Naive thymus-derived CD4-positive, alpha-beta T cell (primary cell): ENCODE measurements around the gene B9D2. TPM values are rescaled to one million over a fixed set of nuclear protein-coding genes. Genes with fewer than 3 reads are reported as not detected.
"Not testable (repeated sequence)": the region's sequence is repeated elsewhere in the genome, so short reads cannot be mapped to it uniquely, and the experiment has no call there.

ENCODE experiments used
- ATAC-seq: fragments of 150-1000 bp; cut with Tn5 transposase; 2 replicates; pipeline ENCODE4 v1.10.0; 2021; ENCODE audit warnings: mild to moderate bottlenecking, moderate library complexity
- CTCF ChIA-PET: fragments of 350-600 bp; sonication (Branson Sonifier 250); formaldehyde crosslinking; loops from one replicate; lab custom pipeline; 2021; ENCODE audit warnings: antibody characterized with exemption; lab: Charles Lee
- POLR2A ChIA-PET: fragments of 350-600 bp; sonication (Branson Sonifier 250); formaldehyde crosslinking; loops from one replicate; lab custom pipeline; 2021; ENCODE audit warnings: antibody characterized with exemption, inconsistent platforms; lab: Charles Lee
- DNase-seq, 9 donors: peaks; one replicate each; pipeline versions ENCODE4 v3.0.0 to v3.0.0-alpha.2; 2020 to 2022; ENCODE audit warnings: mixed read lengths in 1 of 9
- H3K27ac ChIP-seq: one replicate; pipeline ENCODE4 v1.7.0; 2013; ENCODE audit warnings: mild to moderate bottlenecking, low read depth, low read length, moderate library complexity
- H3K27me3 ChIP-seq, 2 donors: one replicate each; pipeline ENCODE4 v1.7.0; 2013; ENCODE audit warnings: low read length in 2 of 2, mild to moderate bottlenecking in 2 of 2, moderate library complexity in 2 of 2; ENCODE audit not compliant: control insufficient read depth in 2 of 2, insufficient read depth in 2 of 2
- H3K36me3 ChIP-seq, 3 experiments: 1 replicate in 2 of 3; 2 replicates in 1 of 3; pipeline ENCODE4 v1.7.0; 2013; ENCODE audit warnings: low read length in 3 of 3, mild to moderate bottlenecking in 3 of 3, moderate library complexity in 1 of 3; ENCODE audit not compliant: insufficient read depth in 3 of 3, control insufficient read depth in 2 of 3
- H3K4me1 ChIP-seq, 2 donors: one replicate each; pipeline ENCODE4 v1.7.0; 2013; ENCODE audit warnings: low read length in 2 of 2, mild to moderate bottlenecking in 2 of 2, moderate library complexity in 1 of 2; ENCODE audit not compliant: control insufficient read depth in 2 of 2, insufficient read depth in 2 of 2
- H3K4me3 ChIP-seq: 2 replicates; pipeline ENCODE4 v1.7.0; 2013; ENCODE audit warnings: mild to moderate bottlenecking, low read length
- H3K9me3 ChIP-seq, 3 experiments: 1 replicate in 2 of 3; 2 replicates in 1 of 3; pipeline ENCODE4 v1.7.0; 2013; ENCODE audit warnings: low read length in 3 of 3; ENCODE audit not compliant: control insufficient read depth in 2 of 3
- H3K27ac Mint-ChIP-seq, 9 donors: one replicate each; pipeline ENCODE4 v1.8.0; 2020 to 2022; ENCODE audit warnings: mixed read lengths in 9 of 9, mild to moderate bottlenecking in 8 of 9, moderate library complexity in 5 of 9, inconsistent platforms in 2 of 9
- H3K27me3 Mint-ChIP-seq, 5 donors: one replicate each; pipeline ENCODE4 v1.8.0; 2021 to 2022; ENCODE audit warnings: mixed read lengths in 5 of 5, mild to moderate bottlenecking in 1 of 5
- H3K36me3 Mint-ChIP-seq, 5 donors: one replicate each; pipeline ENCODE4 v1.8.0; 2020 to 2022; ENCODE audit warnings: mixed read lengths in 5 of 5, mild to moderate bottlenecking in 3 of 5, inconsistent platforms in 1 of 5
- H3K4me1 Mint-ChIP-seq, 7 donors: one replicate each; pipeline ENCODE4 v1.8.0; 2020 to 2022; ENCODE audit warnings: mixed read lengths in 7 of 7, mild to moderate bottlenecking in 3 of 7, inconsistent platforms in 1 of 7
- H3K4me3 Mint-ChIP-seq, 10 donors: one replicate each; pipeline ENCODE4 v1.8.0; 2020 to 2022; ENCODE audit warnings: mild to moderate bottlenecking in 10 of 10, mixed read lengths in 10 of 10, moderate library complexity in 6 of 10, inconsistent platforms in 2 of 10
- H3K9me3 Mint-ChIP-seq, 11 donors: one replicate each; pipeline ENCODE4 v1.8.0; 2020 to 2022; ENCODE audit warnings: mixed read lengths in 11 of 11, mild to moderate bottlenecking in 4 of 11, inconsistent platforms in 1 of 11, moderate library complexity in 1 of 11
- intact Hi-C, 2 donors: fragments of 100-400 bp; cut with micrococcal nuclease; formaldehyde crosslinking; loops; one replicate each; pipeline ENCODE4 v1.15.1; 2023
- polyA plus RNA-seq, 2 donors: library from polyadenylated mRNA; unstranded; fragments of 300-500 nt; fragmentation: Illumina TruSeq; gene quantifications; one replicate each; pipeline ENCODE4 v1.2.3, GENCODE V29; 2021
- total RNA-seq, 6 experiments: library from RNA in 5 of 6; stranded (reverse) in 5 of 6; gene quantifications; 1 replicate in 5 of 6; 2 replicates in 1 of 6; pipeline ENCODE4 v1.2.3 and lab custom pipeline; 2021 to 2026

Gene B9D2
- total and polyA plus RNA-seq, 7 experiments from 2014 or later = 11.6 to 38.9 (median 18.0) TPM

GRCh38 chr19:41352279-41352608 lies 11.7 kb downstream of the B9D2 start:
- H3K4me3 ChIP-seq = peak overlapping the region; percentile 94

GRCh38 chr19:41351339-41352245 lies 12.4 kb downstream of the B9D2 start:
- Mint-ChIP-seq H3K27me3 (no peaks in the 10 kb centered on the region), H3K36me3 (peaks cover 4 to 37% (median 10%) of the 10 kb centered on the region in 5 donors), H3K4me3 (peak overlapping the region; percentile 92 to 100 (median 98)), H3K4me1 (peaks cover 41 to 61% (median 49%) of the 10 kb centered on the region in 7 donors), H3K27ac (peak overlapping the region; percentile 92 to 98 (median 96)), H3K9me3 (peaks cover 0 to 6% (median 0%) of the 10 kb centered on the region in 11 donors)
- peak overlapping the region; percentile 94 for H3K4me3 ChIP-seq
- ChIA-PET POLR2A (interaction anchor here (0.7 to 9.2 kb wide), 20 partner anchors 9 to 221 kb away, joined by 3 to 127 read pairs (median 5); partner anchors contain the start of genes B9D2, CCDC97, DMAC2 and HNRNPUL1), CTCF (interaction anchor here (0.6 to 3.4 kb wide), 19 partner anchors 9 to 573 kb away, joined by 3 to 39 read pairs (median 4); partner anchors contain the start of genes B9D2, HNRNPUL1 and RAB4B)
- ATAC-seq (peak; percentile 66), DNase-seq (peak; percentile 70 to 87 (median 84))
- intact Hi-C loops = loop anchor here (1.0 to 10.0 kb wide), 14 partner anchors 9 to 1519 kb away; partner anchors contain the start of genes B9D2 (in 2 of the 2), SERTAD3 (in 2 of the 2), ACTMAP (in 1 of the 2) and DYRK1B (in 1 of the 2)
- no peaks in the 10 kb centered on the region for H3K9me3 ChIP-seq
- peak overlapping the region; percentile 96 for H3K27ac ChIP-seq
- peaks cover 38 to 58% of the 10 kb centered on the region in 2 donors for H3K4me1 ChIP-seq
- H3K36me3 ChIP-seq = peaks cover 6 to 36% (median 10%) of the 10 kb centered on the region in 3 experiments
- H3K27me3 ChIP-seq = no peaks in the 10 kb centered on the region

More at GRCh38 chr19:41352279-41352608, 11.7 kb downstream of the B9D2 start:
- Histone ChIP-seq H3K27ac (peak overlapping the region; percentile 96), H3K4me1 (peaks cover 44 to 64% of the 10 kb centered on the region in 2 donors), H3K27me3 (no peaks in the 10 kb centered on the region), H3K36me3 (peaks cover 5 to 30% (median 9%) of the 10 kb centered on the region in 3 experiments), H3K9me3 (no peaks in the 10 kb centered on the region)
- Mint-ChIP-seq H3K4me1 (peaks cover 47 to 64% (median 52%) of the 10 kb centered on the region in 7 donors), H3K27ac (peak overlapping the region; percentile 92 to 98 (median 94)), H3K9me3 (peaks cover 0 to 6% (median 0%) of the 10 kb centered on the region in 11 donors), H3K27me3 (no peaks in the 10 kb centered on the region), H3K36me3 (peaks cover 4 to 39% (median 9%) of the 10 kb centered on the region in 5 donors), H3K4me3 (peak overlapping the region; percentile 92 to 100 (median 98))
- ChIA-PET POLR2A (interaction anchor here (0.8 to 9.2 kb wide), 21 partner anchors 10 to 217 kb away, joined by 3 to 127 read pairs (median 4); partner anchors contain the start of genes B9D2, BCKDHA, CCDC97 and DMAC2), CTCF (interaction anchor here (0.6 to 3.4 kb wide), 17 partner anchors 9 to 574 kb away, joined by 3 to 39 read pairs (median 4); partner anchors contain the start of genes B9D2, HNRNPUL1 and RAB4B)
- intact Hi-C loops = loop anchor here (1.0 to 10.0 kb wide), 9 partner anchors 44 to 1520 kb away; partner anchors contain the start of genes SERTAD3 (in 2 of the 2), DYRK1B (in 1 of the 2), MIA (in 1 of the 2) and RAB4B (in 1 of the 2)
- ATAC-seq = no peak
- DNase-seq = no peak

DNA sequence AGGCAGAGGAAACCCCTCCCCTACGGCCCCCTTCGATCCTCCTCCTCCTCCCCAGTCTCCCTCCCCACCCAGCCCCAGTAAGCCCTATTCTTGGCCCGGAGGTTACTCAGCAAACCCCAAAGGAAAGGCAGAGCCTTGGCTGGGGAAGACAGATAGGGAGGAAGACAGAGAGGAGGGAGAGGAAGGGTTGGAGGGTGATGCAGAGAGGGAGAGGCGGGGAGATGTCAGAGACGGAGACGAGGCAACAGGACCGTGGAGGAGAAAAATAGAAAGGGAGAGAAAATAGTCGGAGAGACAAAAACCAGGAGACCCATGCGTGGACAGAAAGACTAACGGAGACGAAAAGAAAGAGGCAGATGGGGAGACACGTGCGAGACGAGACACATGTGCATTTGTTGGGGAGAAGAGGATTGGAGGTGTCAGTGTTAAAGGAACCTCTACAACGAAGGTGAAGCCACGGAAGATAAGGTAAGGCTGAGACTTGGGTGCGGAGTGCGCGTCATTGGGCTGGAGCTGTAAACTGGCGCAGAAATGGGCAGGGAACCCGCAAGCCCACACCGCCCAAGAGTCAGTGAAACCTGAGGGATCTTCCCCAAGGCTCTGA lies 13.1 kb downstream of the B9D2 start:
- ATAC-seq (no peak), DNase-seq (no peak)
- Mint-ChIP-seq H3K27ac (peak overlapping the region; percentile 92 to 98 (median 95)), H3K4me3 (peak overlapping the region; percentile 92 to 100 (median 98)), H3K27me3 (no peaks in the 10 kb centered on the region), H3K4me1 (peaks cover 39 to 58% (median 45%) of the 10 kb centered on the region in 7 donors), H3K36me3 (peaks cover 4 to 41% (median 14%) of the 10 kb centered on the region in 5 donors), H3K9me3 (peaks cover 0 to 6% (median 0%) of the 10 kb centered on the region in 11 donors)
- Histone ChIP-seq H3K27me3 (no peaks in the 10 kb centered on the region), H3K9me3 (no peaks in the 10 kb centered on the region), H3K4me3 (peak overlapping the region; percentile 94), H3K27ac (peak overlapping the region; percentile 96), H3K4me1 (peaks cover 35 to 50% of the 10 kb centered on the region in 2 donors), H3K36me3 (peaks cover 10 to 44% (median 18%) of the 10 kb centered on the region in 3 experiments)
- intact Hi-C loops = loop anchor here (1.0 to 10.0 kb wide), 13 partner anchors 9 to 1519 kb away; partner anchors contain the start of genes B9D2 (in 2 of the 2), SERTAD3 (in 2 of the 2), ACTMAP (in 1 of the 2) and DYRK1B (in 1 of the 2)
- CTCF ChIA-PET = interaction anchor here (0.6 to 3.4 kb wide), 13 partner anchors 8 to 573 kb away, joined by 3 to 39 read pairs (median 4); partner anchors contain the start of genes B9D2 and RAB4B
- POLR2A ChIA-PET = interaction anchor here (0.7 to 9.2 kb wide), 11 partner anchors 9 to 222 kb away, joined by 3 to 127 read pairs (median 6); partner anchors contain the start of genes B9D2, CCDC97, DMAC2 and HNRNPUL1

DNA sequence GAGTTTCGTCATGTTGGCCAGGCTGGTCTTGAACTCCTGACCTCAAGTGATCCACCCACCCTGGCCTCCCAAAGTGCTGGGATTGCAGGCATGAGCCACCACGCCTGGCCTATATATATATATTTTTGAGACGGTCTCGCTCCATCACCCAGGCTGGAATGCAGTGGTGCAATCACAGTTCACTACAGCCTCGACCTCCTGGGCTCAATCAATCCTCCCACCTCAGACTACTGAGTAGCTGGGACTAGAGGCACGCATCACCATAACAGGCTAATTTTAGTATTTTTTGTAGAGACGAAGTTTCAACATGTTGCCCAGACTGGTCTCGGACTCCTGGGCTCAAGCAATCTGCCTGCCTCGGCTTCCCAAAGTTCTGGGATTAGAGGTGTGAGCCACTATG lies 17.0 kb downstream of the B9D2 start:
- ChIA-PET POLR2A (interaction anchor here (0.5 to 6.9 kb wide), 6 partner anchors 11 to 69 kb away, joined by 3 to 110 read pairs (median 6); partner anchors contain the start of gene CCDC97), CTCF (interaction anchor here (1.3 kb wide), 1 partner anchor 10 kb away, joined by 3 read pairs; no protein-coding TSS in a partner anchor)
- peaks cover 38 to 72% (median 54%) of the 10 kb centered on the region in 7 donors for H3K4me1 Mint-ChIP-seq
- peaks cover 30 to 54% (median 43%) of the 10 kb centered on the region in 3 experiments for H3K36me3 ChIP-seq
- H3K27me3 Mint-ChIP-seq, intact Hi-C loops, H3K4me3 ChIP-seq, H3K9me3 ChIP-seq, ATAC-seq, H3K9me3 Mint-ChIP-seq, H3K27ac ChIP-seq, H3K27me3 ChIP-seq, DNase-seq: not testable (repeated sequence)
- H3K27ac Mint-ChIP-seq = peak overlapping the region in 3 of 9 donors; percentile 21 to 65 (median 43)
- peaks cover 54 to 55% of the 10 kb centered on the region in 2 donors for H3K4me1 ChIP-seq
- peaks cover 4 to 46% (median 24%) of the 10 kb centered on the region in 5 donors for H3K36me3 Mint-ChIP-seq
- H3K4me3 Mint-ChIP-seq = peak overlapping the region in 2 of 10 donors; percentile 37 to 63

DNA sequence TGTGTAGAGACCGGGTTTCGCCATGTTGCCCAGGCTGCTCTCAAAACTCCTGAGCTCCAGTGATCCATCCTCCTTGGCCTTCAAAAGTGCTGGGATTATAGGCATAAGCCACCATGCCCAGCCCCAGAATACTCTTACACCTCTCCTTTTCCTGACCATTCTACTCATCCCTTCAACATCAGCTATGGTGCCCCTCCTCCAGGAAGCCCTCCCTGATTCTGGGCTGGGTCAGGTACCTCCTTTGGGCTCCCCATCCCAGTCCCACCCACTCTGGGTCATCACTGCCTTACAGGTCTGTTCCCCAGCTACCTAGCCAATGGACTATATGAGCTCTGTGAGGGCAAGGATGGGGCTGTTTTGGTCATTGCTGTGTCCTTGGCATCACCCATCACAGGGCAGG lies 19.8 kb downstream of the B9D2 start:
- peak overlapping the region in 3 of 10 donors; percentile 35 to 63 (median 50) for H3K4me3 Mint-ChIP-seq
- H3K36me3 Mint-ChIP-seq = peaks cover 4 to 47% (median 28%) of the 10 kb centered on the region in 5 donors
- peaks cover 36 to 72% (median 62%) of the 10 kb centered on the region in 3 experiments for H3K36me3 ChIP-seq
- peaks cover 0 to 6% (median 0%) of the 10 kb centered on the region in 11 donors for H3K9me3 Mint-ChIP-seq
- no peak overlapping the region for H3K27ac ChIP-seq
- no peaks in the 10 kb centered on the region for H3K27me3 Mint-ChIP-seq
- H3K4me1 Mint-ChIP-seq = peaks cover 23 to 68% (median 46%) of the 10 kb centered on the region in 7 donors
- H3K4me3 ChIP-seq = no peak overlapping the region
- H3K27me3 ChIP-seq = no peaks in the 10 kb centered on the region
- POLR2A ChIA-PET = interaction anchor here (0.8 to 0.9 kb wide), 2 partner anchors 20 to 80 kb away, joined by 3 to 4 read pairs; partner anchors contain the start of genes B9D2 and HNRNPUL1
- H3K27ac Mint-ChIP-seq = peak overlapping the region in 6 of 9 donors; percentile 43 to 73 (median 64)
- intact Hi-C loops = no loop called here
- CTCF ChIA-PET = interaction anchor here (0.9 to 2.0 kb wide), 2 partner anchors 11 to 35 kb away, joined by 6 to 9 read pairs; no protein-coding TSS in a partner anchor
- peaks cover 39 to 47% of the 10 kb centered on the region in 2 donors for H3K4me1 ChIP-seq
- no peak for DNase-seq
- ATAC-seq = no peak
- H3K9me3 ChIP-seq = no peaks in the 10 kb centered on the region
